ENCODE measurements around the gene COPG1.

DNA sequence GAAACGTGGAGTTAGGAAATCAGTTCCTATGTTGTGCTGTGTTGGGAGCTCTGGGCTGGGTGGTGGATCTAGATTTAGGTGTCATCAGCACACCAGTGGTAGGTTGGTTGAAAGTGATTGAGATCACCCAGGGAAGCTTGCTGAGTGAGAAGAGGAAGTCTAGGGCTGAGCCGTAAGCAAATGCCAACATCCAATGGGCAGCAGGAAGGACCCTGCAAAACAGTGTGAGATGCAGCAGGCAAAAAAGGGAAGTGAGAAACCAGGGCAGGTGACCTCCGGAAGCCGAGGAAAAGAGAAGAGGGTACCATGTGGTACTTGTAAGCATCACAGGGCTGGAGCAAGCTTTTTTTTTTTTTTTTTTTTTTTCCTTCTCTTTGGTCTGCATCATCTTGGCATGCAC lies 15.9 kb upstream of the COPG1 start:
- TF ChIP-seq, protein P1, sequence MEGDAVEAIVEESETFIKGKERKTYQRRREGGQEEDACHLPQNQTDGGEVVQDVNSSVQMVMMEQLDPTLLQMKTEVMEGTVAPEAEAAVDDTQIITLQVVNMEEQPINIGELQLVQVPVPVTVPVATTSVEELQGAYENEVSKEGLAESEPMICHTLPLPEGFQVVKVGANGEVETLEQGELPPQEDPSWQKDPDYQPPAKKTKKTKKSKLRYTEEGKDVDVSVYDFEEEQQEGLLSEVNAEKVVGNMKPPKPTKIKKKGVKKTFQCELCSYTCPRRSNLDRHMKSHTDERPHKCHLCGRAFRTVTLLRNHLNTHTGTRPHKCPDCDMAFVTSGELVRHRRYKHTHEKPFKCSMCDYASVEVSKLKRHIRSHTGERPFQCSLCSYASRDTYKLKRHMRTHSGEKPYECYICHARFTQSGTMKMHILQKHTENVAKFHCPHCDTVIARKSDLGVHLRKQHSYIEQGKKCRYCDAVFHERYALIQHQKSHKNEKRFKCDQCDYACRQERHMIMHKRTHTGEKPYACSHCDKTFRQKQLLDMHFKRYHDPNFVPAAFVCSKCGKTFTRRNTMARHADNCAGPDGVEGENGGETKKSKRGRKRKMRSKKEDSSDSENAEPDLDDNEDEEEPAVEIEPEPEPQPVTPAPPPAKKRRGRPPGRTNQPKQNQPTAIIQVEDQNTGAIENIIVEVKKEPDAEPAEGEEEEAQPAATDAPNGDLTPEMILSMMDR (IDR thresholded peaks at IDR 0.05) = no peak
- TF ChIP-seq POLR2A (IDR thresholded peaks at IDR 0.05) = no peak

Measured in uterus (tissue), 2 donors.